ENCODE results near the gene FOXD4L1.
"Not testable (repeated sequence)": the region's sequence is repeated elsewhere in the genome, so short reads cannot be mapped to it uniquely, and the experiment has no call there.

FOXD4L1 gene

DNA sequence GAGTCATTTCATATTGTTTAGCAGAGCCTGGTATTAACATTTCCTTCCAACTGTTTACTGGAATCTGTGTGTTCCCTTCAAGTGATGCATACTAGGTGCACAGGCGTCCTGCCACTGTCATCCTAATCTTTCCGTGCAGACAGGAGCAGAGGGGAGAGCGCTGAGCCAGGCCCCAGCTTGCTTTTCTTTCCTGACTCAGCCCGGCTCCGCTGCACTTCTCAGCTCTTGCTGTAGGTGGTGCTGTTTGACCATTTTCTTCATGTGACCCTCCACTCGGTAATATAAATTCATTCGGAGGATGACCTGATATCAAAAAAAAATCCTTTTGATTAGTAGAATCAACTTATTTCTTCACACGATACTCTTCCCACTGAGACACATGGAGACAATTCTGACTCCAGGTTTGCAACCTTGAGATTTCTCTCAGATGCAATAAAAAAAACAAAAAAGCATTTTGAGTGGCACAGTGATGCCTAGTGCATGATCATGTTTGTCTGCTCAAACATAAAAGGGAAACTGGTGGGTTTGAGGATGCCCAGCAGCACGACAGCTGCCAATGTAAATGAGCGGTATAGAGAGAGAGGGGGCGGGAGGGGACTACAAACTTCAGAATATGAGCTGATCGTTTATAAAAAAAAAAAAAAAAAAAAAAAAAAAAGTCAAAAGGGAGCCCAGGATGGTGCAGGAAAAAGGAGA lies 29.0 kb downstream of the FOXD4L1 start:
- DNase-seq, result not testable (repeated sequence)

- DNase-seq, result not testable (repeated sequence)
Measured at GRCh38 chr2:113528126-113528525, 29.7 kb downstream of the FOXD4L1 start.

DNA sequence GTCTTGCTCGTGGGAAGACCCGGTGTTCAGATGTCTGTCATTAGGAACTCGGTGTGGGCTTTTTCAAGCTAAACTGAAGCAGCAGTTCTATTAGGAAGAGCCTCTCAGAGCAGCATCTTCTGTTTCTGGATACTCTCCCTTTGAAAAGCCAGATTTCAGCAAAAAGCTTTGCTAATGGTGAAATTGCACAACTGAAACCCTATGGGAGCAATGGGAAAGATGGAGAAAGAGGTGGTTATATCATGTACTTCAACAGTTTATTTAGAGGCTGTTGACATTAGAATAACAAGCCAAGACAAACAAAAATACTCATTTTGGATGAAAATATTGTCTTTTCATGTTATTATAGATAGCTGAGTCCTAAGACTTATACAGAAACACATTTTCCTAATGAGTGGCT lies 30.4 kb downstream of the FOXD4L1 start:
- not testable (repeated sequence) for DNase-seq

DNA sequence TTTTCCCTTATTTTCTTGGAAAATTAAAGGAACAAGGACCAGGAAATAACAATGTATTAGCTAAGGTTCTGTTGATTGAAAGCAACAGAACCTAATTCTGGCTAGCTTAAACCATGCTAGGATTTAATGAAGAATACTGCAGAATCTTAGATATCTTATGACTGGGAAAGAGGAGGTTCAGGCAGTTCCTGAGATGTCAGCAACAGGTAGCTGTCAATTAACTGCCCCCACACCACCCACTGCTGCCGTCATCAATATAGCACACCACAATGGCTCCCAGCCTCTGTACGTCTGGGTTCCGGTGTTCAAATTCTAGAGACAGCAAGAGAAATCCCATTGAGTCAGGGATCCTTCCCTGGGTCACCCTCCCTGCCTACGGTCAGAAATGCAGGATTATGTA lies 34.5 kb downstream of the FOXD4L1 start:
- not testable (repeated sequence) for DNase-seq

DNA sequence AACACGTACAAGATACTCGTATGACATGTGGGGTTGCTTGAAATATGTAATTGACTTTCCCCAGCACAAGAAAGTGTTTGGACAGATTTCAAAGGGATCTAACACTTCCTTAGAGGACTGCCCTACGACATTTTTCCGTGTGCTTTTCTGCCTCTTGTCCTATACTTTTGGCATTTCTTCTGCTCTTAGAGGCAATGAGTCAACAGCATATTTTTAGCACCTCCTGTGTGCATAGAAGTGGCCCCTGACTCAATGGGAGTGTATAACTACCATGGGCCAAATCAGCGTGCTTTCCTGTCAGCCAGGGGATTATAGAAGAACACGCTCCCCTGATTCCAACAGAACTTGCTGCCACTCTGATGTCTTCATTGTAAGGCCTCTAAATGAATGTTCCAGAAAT lies 38.1 kb downstream of the FOXD4L1 start:
- DNase-seq, result not testable (repeated sequence)

GRCh38 chr2:113540834-113541203 lies 42.4 kb downstream of the FOXD4L1 start:
- not testable (repeated sequence) for DNase-seq

DNA sequence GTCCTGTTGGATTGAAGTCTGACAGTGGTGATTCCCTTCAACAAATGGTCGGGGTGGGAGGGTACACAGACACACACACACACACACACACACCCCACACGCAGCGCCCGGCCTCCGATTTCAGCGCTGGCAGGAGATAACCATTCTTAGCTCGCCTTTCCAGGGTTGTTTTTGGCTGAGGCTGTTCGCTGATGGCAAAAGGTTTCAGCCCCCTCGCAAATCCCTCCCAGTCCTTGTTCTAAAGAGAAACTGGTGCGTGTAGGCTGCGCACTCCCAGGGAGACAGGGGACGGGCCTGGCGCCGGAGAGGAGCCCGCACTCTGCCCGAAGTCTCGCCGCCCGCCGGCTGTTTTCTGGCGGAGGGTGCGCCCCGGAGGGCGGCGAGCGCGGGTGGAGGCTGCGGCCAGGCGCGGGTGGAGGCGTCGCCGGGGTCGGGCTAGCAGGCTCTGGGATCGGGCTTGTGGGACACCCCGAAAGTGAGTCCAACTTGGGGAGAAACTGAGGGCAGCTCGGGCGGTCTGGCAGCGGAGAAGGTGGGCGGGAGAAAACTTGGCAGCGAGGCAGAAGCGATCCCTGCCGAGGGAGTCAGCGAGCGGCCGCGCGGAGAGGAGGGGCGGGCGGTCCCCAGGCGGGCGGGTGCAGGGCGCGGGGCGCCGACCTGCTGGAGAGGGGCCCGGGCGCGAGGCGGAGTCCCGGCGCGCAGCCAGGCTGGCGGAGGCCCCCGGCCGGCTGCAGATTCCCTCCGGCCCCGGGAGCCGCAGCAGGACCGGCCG lies 42.9 kb downstream of the FOXD4L1 start:
- DNase-seq, result not testable (repeated sequence)

DNA sequence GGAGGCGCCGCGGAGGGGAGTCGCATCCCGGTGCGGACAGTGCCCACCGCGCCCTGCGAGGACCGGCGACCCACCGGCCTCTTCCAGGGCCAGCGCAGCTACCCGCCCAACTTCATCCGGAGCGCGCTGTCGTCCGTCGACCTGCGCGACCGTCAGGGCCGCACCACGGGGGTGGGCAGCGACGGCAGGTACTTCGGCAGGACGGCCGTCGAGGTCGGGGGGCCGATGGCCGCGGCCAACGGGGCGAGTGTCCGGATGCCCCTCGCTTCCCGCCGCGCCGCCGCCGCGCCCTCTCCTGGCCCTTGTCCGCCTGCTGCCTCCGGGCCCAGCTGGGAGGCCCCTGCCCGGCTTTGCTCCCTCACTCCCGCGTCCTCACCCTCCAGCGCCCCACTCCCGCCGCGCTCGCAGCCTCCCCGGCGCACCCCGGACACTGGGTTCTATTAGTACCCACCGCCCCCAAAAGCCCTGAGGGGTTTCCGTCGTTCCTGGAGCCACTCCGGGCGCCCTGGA lies 43.6 kb downstream of the FOXD4L1 start:
- not testable (repeated sequence) for DNase-seq

GRCh38 chr2:113542529-113542928 lies 44.1 kb downstream of the FOXD4L1 start:
- not testable (repeated sequence) for DNase-seq
